ENCODE results near the gene RABGAP1L.
"Not testable (repeated sequence)": the region's sequence is repeated elsewhere in the genome, so short reads cannot be mapped to it uniquely, and the experiment has no call there.

The RABGAP1L gene

DNA sequence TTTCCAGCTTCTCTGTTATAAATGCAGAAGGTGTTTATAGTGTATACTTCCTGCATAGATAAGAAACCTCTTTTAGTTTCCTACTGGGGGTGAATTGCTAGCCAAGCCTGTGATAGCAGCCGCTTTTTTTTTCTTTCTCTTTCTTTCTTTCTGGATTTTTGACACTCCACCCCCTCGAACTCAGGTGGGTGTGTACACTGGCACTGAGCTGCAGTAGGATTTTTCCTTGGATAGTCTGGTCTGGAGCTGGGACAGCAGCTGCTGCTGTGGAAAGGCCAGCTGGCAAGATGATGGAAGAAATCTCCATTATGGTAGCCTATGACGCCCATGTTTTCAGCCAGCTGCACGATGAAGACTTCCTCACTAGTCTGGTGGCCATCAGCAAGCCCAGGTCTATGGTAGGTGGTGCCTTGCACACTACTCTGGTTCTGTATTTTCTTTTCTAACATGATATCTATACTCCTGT, 717.9 kb downstream of the RABGAP1L start:
- Mint-ChIP-seq H3K9me3 (no peaks in the 10 kb centered on the region), H3K27me3 (ENCODE audit: low read depth) (no peaks in the 10 kb centered on the region), H3K36me3 (ENCODE audit: low read depth) (peaks cover 3% of the 10 kb centered on the region), H3K27ac (no peak overlapping the region), H3K4me1 (ENCODE audit: low read depth) (peaks cover 9% of the 10 kb centered on the region), H3K4me3 (peak overlapping the region; percentile 73)

- Mint-ChIP-seq H3K27ac (no peak overlapping the region), H3K9me3 (no peaks in the 10 kb centered on the region)
Measured at GRCh38 chr1:174880171-174880570, 720.9 kb downstream of the RABGAP1L start.

DNA sequence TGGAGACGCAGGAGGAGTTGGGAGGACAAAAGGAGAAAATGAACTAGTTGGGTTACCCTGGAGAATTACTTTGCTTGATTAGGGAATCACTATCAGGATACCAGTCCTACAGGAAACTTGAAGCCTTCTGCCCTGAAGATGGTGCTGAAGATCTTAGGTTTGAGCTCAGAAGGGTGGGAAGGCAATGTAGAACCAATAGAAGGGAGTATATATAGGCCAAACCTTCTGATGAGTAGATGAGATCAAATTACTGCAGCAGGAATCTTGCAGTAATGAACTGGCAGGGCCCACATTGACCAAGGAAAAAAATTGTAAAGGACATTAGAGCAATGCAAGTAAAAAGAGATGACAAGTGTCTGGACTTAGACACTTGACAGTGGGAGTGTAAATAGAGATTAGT, 724.1 kb downstream of the RABGAP1L start:
- Mint-ChIP-seq H3K4me3 (no peak overlapping the region), H3K9me3 (no peaks in the 10 kb centered on the region), H3K36me3 (ENCODE audit: low read depth) (peaks cover 3% of the 10 kb centered on the region), H3K27ac (no peak overlapping the region), H3K27me3 (ENCODE audit: low read depth) (no peaks in the 10 kb centered on the region), H3K4me1 (ENCODE audit: low read depth) (no peaks in the 10 kb centered on the region)

More at GRCh38 chr1:174880171-174880570, 720.9 kb downstream of the RABGAP1L start:
- H3K27me3 Mint-ChIP-seq (ENCODE audit: low read depth), result no peaks in the 10 kb centered on the region
- H3K4me3 Mint-ChIP-seq, result no peak overlapping the region
- H3K36me3 Mint-ChIP-seq (ENCODE audit: low read depth), result peaks cover 3% of the 10 kb centered on the region
- H3K4me1 Mint-ChIP-seq (ENCODE audit: low read depth), result peaks cover 6% of the 10 kb centered on the region

GRCh38 chr1:174884038-174884437, 724.7 kb downstream of the RABGAP1L start:
- Mint-ChIP-seq H3K4me1 (ENCODE audit: low read depth) (no peaks in the 10 kb centered on the region), H3K4me3 (no peak overlapping the region), H3K27me3 (ENCODE audit: low read depth) (no peaks in the 10 kb centered on the region), H3K27ac (no peak overlapping the region), H3K9me3 (no peaks in the 10 kb centered on the region), H3K36me3 (ENCODE audit: low read depth) (peaks cover 3% of the 10 kb centered on the region)

DNA sequence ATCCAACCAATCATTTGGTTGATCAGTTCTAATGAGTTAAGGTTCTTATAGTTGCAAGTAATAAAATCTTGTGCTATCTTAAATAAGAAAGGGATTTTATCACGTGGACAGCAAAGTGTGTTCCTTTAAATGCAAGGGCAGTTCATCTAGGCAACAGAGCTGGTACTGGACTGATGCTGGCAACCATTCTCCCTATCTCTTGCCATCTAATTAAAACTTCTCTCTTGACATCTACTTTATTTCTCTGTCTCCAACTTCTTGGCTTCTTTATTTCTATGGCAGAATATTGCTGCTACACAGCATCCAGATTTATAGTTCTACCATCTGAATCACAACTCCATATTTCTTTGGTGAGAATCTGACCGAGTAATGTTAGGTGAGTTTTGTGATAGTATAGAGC, 725.2 kb downstream of the RABGAP1L start:
- Mint-ChIP-seq H3K4me3 (no peak overlapping the region), H3K27me3 (ENCODE audit: low read depth) (no peaks in the 10 kb centered on the region), H3K27ac (no peak overlapping the region), H3K4me1 (ENCODE audit: low read depth) (no peaks in the 10 kb centered on the region), H3K36me3 (ENCODE audit: low read depth) (peaks cover 3% of the 10 kb centered on the region), H3K9me3 (no peaks in the 10 kb centered on the region)

GRCh38 chr1:174890024-174890423, 730.7 kb downstream of the RABGAP1L start:
- H3K27me3 Mint-ChIP-seq (ENCODE audit: low read depth), result no peaks in the 10 kb centered on the region
- peaks cover 6% of the 10 kb centered on the region for H3K4me1 Mint-ChIP-seq (ENCODE audit: low read depth)
- H3K27ac Mint-ChIP-seq, result no peak overlapping the region
- H3K4me3 Mint-ChIP-seq, result no peak overlapping the region
- H3K9me3 Mint-ChIP-seq, result peaks cover 4% of the 10 kb centered on the region
- H3K36me3 Mint-ChIP-seq (ENCODE audit: low read depth), result peaks cover 1% of the 10 kb centered on the region

DNA sequence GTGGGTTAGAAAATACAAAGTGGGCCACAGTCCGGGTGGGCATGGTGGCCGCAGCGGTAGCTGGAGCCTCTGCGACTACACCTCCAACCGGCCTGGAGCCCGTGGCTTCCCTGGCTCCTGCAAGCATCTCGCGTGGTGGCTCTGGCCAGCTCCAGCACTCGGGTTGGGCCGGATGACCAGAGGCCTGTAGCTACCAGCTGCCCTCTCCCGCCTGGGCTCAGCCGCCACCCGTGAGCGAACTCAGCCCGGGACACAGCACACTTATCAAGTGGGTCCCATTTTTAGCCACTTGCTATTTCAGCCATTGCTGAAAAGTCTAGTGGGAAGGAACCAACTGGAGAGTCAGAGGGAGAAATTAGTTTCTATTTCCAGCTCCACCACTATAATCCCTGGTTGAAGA, 732.7 kb downstream of the RABGAP1L start:
- Mint-ChIP-seq H3K27ac (no peak overlapping the region), H3K4me1 (ENCODE audit: low read depth) (peaks cover 6% of the 10 kb centered on the region), H3K36me3 (ENCODE audit: low read depth) (peaks cover 1% of the 10 kb centered on the region), H3K4me3 (no peak overlapping the region), H3K27me3 (ENCODE audit: low read depth) (no peaks in the 10 kb centered on the region), H3K9me3 (peaks cover 4% of the 10 kb centered on the region)

DNA sequence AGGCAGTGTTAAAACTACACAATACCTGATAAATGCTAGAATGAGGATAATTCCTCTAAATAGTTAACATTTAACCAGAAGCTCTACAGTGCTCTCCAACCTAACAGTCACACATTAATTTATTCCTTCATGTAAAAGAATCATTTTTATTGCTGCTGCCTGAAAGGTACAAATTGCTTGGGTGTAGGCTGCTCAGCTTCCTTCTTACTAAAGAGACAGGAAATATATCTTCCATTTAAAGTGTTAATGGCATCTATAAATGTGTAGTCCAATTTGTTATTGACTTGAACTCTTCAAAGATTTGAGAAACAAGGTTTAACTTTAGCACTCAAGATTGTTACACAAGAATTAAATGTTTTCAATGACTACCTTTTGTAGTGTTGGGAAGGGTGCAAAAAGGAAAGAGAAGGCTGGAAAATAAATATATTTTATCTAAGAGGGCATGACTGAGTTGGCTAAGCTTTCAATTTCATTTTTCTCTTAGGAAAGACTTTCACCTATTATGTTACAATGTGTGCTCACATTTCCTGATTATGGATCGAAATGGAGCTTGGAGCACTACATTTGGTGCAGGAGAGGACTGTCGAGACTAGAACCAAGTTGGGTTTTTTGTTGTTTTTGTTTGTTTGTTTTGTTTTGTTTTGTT, 734.9 kb downstream of the RABGAP1L start:
- Mint-ChIP-seq H3K4me3 (no peak overlapping the region), H3K4me1 (ENCODE audit: low read depth) (peaks cover 6% of the 10 kb centered on the region), H3K9me3 (peaks cover 8% of the 10 kb centered on the region), H3K27ac (no peak overlapping the region), H3K36me3 (ENCODE audit: low read depth) (peaks cover 6% of the 10 kb centered on the region), H3K27me3 (ENCODE audit: low read depth) (no peaks in the 10 kb centered on the region)

GRCh38 chr1:174895610-174896009, 736.3 kb downstream of the RABGAP1L start:
- H3K4me1 Mint-ChIP-seq (ENCODE audit: low read depth); H3K4me3 Mint-ChIP-seq; H3K27ac Mint-ChIP-seq; H3K27me3 Mint-ChIP-seq (ENCODE audit: low read depth): not testable (repeated sequence)
- Mint-ChIP-seq H3K9me3 (peaks cover 20% of the 10 kb centered on the region), H3K36me3 (ENCODE audit: low read depth) (peaks cover 11% of the 10 kb centered on the region)

DNA sequence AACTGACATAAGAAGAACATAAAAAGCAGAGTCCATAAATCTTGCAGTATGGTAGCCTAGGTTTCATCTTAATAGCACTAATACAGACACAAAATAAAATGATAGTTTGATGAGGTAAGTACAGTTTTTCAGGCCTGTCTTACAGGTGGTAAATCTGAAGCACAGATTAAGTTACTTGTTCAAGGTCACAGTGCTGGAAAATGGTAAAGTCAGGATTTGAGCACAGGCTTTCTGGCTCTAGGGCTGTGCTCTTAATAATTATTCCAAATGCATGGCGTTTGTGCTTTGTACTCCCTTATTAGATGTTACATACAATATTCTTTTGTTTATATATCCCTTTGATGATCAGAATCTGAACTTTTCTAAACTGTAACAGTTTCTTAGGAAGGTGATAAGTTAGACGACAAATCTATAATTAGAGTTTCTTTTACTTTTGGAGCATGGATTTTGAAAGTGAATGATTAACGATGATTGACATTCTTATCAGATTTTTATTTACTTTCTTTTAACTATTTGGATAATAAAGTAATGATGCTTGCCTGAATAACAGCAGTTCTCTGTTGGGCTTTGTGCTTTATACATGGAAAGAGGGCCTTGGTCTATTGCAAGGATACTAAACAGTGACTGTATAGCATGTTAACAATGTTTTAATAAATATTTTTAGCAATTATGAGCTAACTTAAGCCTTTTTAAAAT, 738.9 kb downstream of the RABGAP1L start:
- no peak overlapping the region for H3K27ac Mint-ChIP-seq
- H3K27me3 Mint-ChIP-seq (ENCODE audit: low read depth), result no peaks in the 10 kb centered on the region
- H3K9me3 Mint-ChIP-seq, result peaks cover 38% of the 10 kb centered on the region
- peaks cover 21% of the 10 kb centered on the region for H3K36me3 Mint-ChIP-seq (ENCODE audit: low read depth)
- no peak overlapping the region for H3K4me3 Mint-ChIP-seq
- H3K4me1 Mint-ChIP-seq (ENCODE audit: low read depth), result peaks cover 6% of the 10 kb centered on the region

DNA sequence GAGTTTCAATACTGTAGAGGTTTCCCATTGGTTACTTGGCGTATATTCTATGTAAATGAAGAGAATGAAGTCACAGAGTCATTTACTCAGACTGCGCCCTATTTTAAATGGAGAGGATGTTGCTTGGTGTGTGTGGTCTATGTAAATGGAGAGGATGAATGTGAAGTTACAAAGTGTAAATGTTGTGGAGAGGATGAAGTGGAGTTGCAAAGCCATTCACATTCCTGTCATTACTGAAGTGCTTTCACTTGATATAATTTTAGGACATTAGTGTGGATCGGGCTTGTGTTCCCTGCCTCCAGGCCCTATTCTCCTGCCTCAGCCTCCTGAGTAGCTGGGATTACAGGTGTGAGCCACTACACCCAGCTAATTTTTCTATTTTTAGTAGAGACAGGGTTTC, 741.0 kb downstream of the RABGAP1L start:
- H3K36me3 Mint-ChIP-seq (ENCODE audit: low read depth), result peaks cover 27% of the 10 kb centered on the region
- H3K27ac Mint-ChIP-seq, result no peak overlapping the region
- H3K27me3 Mint-ChIP-seq (ENCODE audit: low read depth), result no peaks in the 10 kb centered on the region
- H3K4me3 Mint-ChIP-seq, result no peak overlapping the region
- peaks cover 39% of the 10 kb centered on the region for H3K9me3 Mint-ChIP-seq
- no peaks in the 10 kb centered on the region for H3K4me1 Mint-ChIP-seq (ENCODE audit: low read depth)

- Mint-ChIP-seq H3K4me3 (no peak overlapping the region), H3K27me3 (ENCODE audit: low read depth) (no peaks in the 10 kb centered on the region), H3K4me1 (ENCODE audit: low read depth) (no peaks in the 10 kb centered on the region), H3K27ac (no peak overlapping the region), H3K9me3 (peaks cover 45% of the 10 kb centered on the region), H3K36me3 (ENCODE audit: low read depth) (peaks cover 28% of the 10 kb centered on the region)
Measured at GRCh38 chr1:174902531-174903099, 743.3 kb downstream of the RABGAP1L start.

DNA sequence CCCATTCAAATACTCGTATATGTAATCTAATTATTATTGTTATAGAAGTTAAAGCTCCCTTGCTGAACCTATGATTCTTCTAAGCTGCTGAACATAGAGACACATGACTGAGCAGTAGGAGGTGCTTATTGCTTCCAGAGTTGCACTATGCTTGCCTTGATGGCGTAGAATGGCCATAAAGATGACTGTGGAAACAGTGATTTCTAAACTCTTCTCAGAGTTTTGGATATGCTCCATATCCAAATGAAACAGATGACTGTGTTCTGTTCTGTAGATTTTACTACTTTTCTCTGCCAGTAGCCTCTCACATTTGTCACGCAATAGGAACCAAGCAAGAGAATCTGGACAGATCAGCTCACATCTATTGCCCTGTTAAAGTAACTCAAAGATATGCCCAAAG, 752.3 kb downstream of the RABGAP1L start:
- Mint-ChIP-seq H3K27ac (no peak overlapping the region), H3K36me3 (ENCODE audit: low read depth) (peaks cover 5% of the 10 kb centered on the region), H3K9me3 (peaks cover 8% of the 10 kb centered on the region), H3K4me3 (no peak overlapping the region), H3K27me3 (ENCODE audit: low read depth) (no peaks in the 10 kb centered on the region), H3K4me1 (ENCODE audit: low read depth) (peaks cover 21% of the 10 kb centered on the region)

DNA sequence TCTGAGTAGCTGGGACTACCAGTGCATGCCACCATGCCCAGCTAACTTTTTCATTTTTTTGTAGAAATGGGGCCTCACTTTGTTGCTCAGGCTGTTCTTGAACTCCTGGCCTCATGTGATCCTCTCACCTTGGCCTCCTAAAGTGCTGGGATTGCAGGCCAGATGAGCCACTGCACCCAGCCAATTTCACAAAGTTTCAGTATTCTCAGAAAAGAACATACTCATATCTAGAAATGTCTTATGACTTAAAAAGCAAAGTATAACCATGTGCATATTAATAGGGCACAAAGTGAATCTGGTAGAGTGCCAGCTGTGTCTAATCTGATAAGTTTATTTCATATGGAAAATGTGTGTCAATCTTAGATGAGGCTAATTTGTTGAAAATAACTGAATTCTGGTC, 752.9 kb downstream of the RABGAP1L start:
- Mint-ChIP-seq H3K9me3 (peaks cover 4% of the 10 kb centered on the region), H3K27ac (no peak overlapping the region), H3K4me1 (ENCODE audit: low read depth) (peaks cover 23% of the 10 kb centered on the region), H3K27me3 (ENCODE audit: low read depth) (no peaks in the 10 kb centered on the region), H3K4me3 (no peak overlapping the region), H3K36me3 (ENCODE audit: low read depth) (peaks cover 5% of the 10 kb centered on the region)

Measured in T-helper 1 cell treated with Interleukin-12 subunit alpha and Interleukin-12 subunit beta and Interleukin-4 antibody, amounts not matched to agents 30 μg/mL and 1 μg/mL, for 36 hours (primary cell).